HEK293T (cell line): ENCODE data around the gene EYA4.

Experiments used
- CTCF ChIA-PET: fragments of 350-600 bp; formaldehyde crosslinking; extraction: SDS; loops from one replicate; lab custom pipeline; 2021; ENCODE audit warnings: antibody characterized with exemption, inconsistent platforms; lab: Yijun Ruan, JAX
- POLR2A ChIA-PET: fragments of 350-600 bp; formaldehyde crosslinking; extraction: SDS; loops from one replicate; lab custom pipeline; 2020; ENCODE audit warnings: antibody characterized with exemption, inconsistent platforms; lab: Yijun Ruan, JAX
- DNase-seq: peaks from one replicate; pipeline ENCODE4 v3.0.0; 2012; ENCODE audit warnings: mixed read lengths; ENCODE audit errors: extremely low spot score
- ARNT ChIP-seq: fragments of 450-650 bp; IDR thresholded peaks from 2 replicates; pipeline ENCODE4 v1.6.1; 2017; ENCODE audit warnings: mild to moderate bottlenecking
- BHLHE40 ChIP-seq: fragments of 450-650 bp; IDR thresholded peaks from 2 replicates; pipeline ENCODE4 v1.6.1; 2016; ENCODE audit warnings: mild to moderate bottlenecking, moderate library complexity, borderline replicate concordance
- CTBP1 ChIP-seq: fragments of 450-650 bp; IDR thresholded peaks from 2 replicates; pipeline ENCODE4 v1.6.1; 2016; ENCODE audit warnings: borderline replicate concordance
- ELF4 ChIP-seq: fragments of 450-650 bp; IDR thresholded peaks from 2 replicates; pipeline ENCODE4 v1.6.1; 2017; ENCODE audit warnings: antibody characterized with exemption
- FOXA1 ChIP-seq: fragments of 450-650 bp; IDR thresholded peaks from 2 replicates; pipeline ENCODE4 v1.6.1; 2016; ENCODE audit warnings: mild to moderate bottlenecking
- FOXK2 ChIP-seq: fragments of 450-650 bp; IDR thresholded peaks from 2 replicates; pipeline ENCODE4 v1.6.1; 2016; ENCODE audit warnings: mild to moderate bottlenecking
- FOXM1 ChIP-seq: fragments of 450-650 bp; IDR thresholded peaks from 2 replicates; pipeline ENCODE4 v1.6.1; 2017; ENCODE audit warnings: mild to moderate bottlenecking, borderline replicate concordance
- HDGF ChIP-seq: fragments of 450-650 bp; IDR thresholded peaks from 2 replicates; pipeline ENCODE4 v1.6.1; 2017; ENCODE audit warnings: antibody characterized with exemption, borderline replicate concordance
- L3MBTL2 ChIP-seq: fragments of 450-650 bp; conservative IDR thresholded peaks from 2 replicates; pipeline ENCODE4 v1.6.1; 2016; ENCODE audit warnings: mild to moderate bottlenecking
- LEF1 ChIP-seq: fragments of 450-650 bp; IDR thresholded peaks from 2 replicates; pipeline ENCODE4 v1.6.1; 2017; ENCODE audit warnings: mild to moderate bottlenecking, borderline replicate concordance
- NFRKB ChIP-seq: fragments of 450-650 bp; IDR thresholded peaks from 2 replicates; pipeline ENCODE4 v1.6.1; 2016; ENCODE audit warnings: mild to moderate bottlenecking, moderate library complexity
- SP1 ChIP-seq: fragments of 450-650 bp; IDR thresholded peaks from 2 replicates; pipeline ENCODE4 v1.6.1; 2017
- SUZ12 ChIP-seq: fragments of 450-650 bp; IDR thresholded peaks from 2 replicates; pipeline ENCODE4 v1.6.1; 2016; ENCODE audit warnings: mild to moderate bottlenecking
- TARDBP ChIP-seq: fragments of 450-650 bp; IDR thresholded peaks from 2 replicates; pipeline ENCODE4 v1.6.1; 2016
- ZNF384 ChIP-seq: fragments of 450-650 bp; IDR thresholded peaks from 2 replicates; pipeline ENCODE4 v1.6.1; 2016
- TF ChIP-seq, protein P1 (sequence below): fragments of 450-650 bp; IDR thresholded peaks from 2 replicates; pipeline ENCODE4 v1.6.1; 2016

The EYA4 gene

DNA sequence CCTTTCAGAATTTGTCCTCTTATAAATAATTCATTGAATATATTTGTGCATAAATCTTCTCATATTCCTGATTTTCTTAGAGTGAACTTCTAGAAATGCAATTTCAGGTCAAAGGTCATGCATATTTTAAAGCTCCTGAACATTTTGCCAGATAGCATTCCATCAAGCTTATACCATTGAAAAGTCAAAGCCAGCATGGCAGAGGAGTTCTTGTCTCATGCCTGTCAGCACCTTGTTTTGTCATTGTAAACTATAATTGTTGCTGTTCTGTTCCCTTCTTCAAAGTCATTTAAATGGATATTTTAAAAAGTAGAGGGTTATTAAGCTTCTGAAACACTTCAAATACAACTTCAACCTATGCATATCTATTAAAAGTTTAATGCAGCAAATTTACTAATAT lies 170.6 kb downstream of the EYA4 start:
- TF ChIP-seq L3MBTL2 (no peak), ELF4 (no peak), FOXM1 (no peak), CTBP1 (no peak), HDGF (no peak), SUZ12 (no peak), FOXA1 (no peak), FOXK2 (no peak), BHLHE40 (no peak), ARNT (no peak), ZNF384 (no peak), NFRKB (no peak), TARDBP (no peak), LEF1 (no peak), SP1 (no peak)
- TF ChIP-seq, protein P1, sequence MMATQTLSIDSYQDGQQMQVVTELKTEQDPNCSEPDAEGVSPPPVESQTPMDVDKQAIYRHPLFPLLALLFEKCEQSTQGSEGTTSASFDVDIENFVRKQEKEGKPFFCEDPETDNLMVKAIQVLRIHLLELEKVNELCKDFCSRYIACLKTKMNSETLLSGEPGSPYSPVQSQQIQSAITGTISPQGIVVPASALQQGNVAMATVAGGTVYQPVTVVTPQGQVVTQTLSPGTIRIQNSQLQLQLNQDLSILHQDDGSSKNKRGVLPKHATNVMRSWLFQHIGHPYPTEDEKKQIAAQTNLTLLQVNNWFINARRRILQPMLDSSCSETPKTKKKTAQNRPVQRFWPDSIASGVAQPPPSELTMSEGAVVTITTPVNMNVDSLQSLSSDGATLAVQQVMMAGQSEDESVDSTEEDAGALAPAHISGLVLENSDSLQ, result no peak
- no peak for DNase-seq
- ChIA-PET CTCF (no interaction called here), POLR2A (no interaction called here)

- TF ChIP-seq HDGF, result no peak
- TF ChIP-seq BHLHE40, result no peak
- no peak for TF ChIP-seq FOXM1
- TF ChIP-seq FOXA1, result no peak
- TF ChIP-seq ARNT, result no peak
- TF ChIP-seq ZNF384, result no peak
- TF ChIP-seq, protein P1, result no peak
- no peak for TF ChIP-seq TARDBP
- TF ChIP-seq NFRKB, result no peak
- CTCF ChIA-PET, result no interaction called here
- POLR2A ChIA-PET, result no interaction called here
- DNase-seq, result no peak
Observed at GRCh38 chr6:133415262-133415661, 174.1 kb downstream of the EYA4 start.

DNA sequence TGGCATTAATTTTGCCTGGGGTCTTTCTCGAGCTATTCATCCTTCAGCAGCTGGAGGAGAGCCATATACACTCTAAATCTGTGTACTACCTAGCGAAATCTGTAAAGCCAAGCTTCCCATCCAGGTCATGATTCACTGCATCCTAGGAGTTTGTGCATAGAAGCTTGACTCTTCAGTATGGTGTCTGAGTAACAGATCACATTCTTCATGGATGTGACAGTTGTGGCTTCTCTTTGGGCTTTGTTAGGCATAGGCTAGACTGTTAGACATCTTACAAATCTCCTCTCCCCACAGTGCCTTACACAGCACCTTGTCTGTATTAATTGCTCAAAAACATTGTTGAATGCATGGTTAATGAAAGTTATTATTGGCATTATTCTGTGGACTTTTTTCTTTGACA lies 177.0 kb downstream of the EYA4 start:
- no peak for TF ChIP-seq BHLHE40
- no peak for TF ChIP-seq SUZ12
- TF ChIP-seq CTBP1, result no peak
- no peak for TF ChIP-seq FOXK2
- TF ChIP-seq FOXM1, result no peak
- TF ChIP-seq HDGF, result no peak
- TF ChIP-seq NFRKB, result no peak
- TF ChIP-seq ZNF384, result no peak
- no peak for TF ChIP-seq ELF4
- no peak for TF ChIP-seq SP1
- TF ChIP-seq TARDBP, result no peak
- TF ChIP-seq FOXA1, result no peak
- no peak for TF ChIP-seq L3MBTL2
- no peak for TF ChIP-seq ARNT
- no peak for DNase-seq
- ChIA-PET POLR2A (no interaction called here), CTCF (no interaction called here)

DNA sequence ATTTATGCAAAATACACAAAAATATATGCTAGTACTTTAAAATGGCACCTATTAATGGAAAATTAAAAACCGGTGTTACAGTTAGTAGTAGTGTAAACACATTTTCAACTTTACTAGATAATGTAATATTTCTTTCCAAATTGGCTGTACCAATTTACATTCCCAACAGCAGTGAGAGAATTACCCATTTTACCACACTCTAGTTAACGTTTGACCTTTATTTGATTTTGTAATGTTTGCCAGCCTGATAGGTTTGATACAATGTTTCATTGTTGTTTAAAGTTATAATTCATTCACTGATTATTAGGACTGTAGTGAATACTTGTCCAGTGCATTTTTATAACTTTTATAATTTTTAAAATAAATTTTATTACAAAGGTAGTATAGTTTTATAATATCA lies 182.1 kb downstream of the EYA4 start:
- DNase-seq, result no peak
- TF ChIP-seq, protein P1, result no peak
- TF ChIP-seq ELF4 (no peak), HDGF (no peak), L3MBTL2 (no peak), SP1 (no peak), FOXA1 (no peak), FOXK2 (no peak), BHLHE40 (no peak), LEF1 (no peak), CTBP1 (no peak), ARNT (no peak), NFRKB (no peak)
- CTCF ChIA-PET, result no interaction called here
- POLR2A ChIA-PET, result no interaction called here

DNA sequence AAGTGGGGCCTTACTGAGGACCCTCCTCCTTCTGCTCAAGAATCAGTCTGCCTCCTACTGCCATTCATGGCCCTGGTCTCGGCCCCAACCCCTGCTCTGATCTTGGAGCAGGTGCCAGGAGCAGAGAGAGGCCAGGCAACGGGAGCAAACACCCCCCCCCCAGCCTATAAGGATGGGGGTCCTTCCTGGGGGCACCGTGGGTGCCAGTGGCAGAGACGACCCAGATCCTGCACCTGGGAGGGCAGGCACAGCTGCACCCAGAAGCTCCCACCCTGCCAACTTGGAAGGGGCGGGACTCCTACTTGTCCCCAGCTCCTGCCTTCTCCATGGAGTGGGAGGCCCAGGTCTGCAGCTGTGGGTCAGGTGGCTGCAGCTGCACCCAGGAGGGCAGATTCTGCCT lies 183.2 kb downstream of the EYA4 start:
- TF ChIP-seq BHLHE40, result no peak
- no peak for TF ChIP-seq CTBP1
- TF ChIP-seq, protein P1, result no peak
- no peak for TF ChIP-seq HDGF
- no peak for TF ChIP-seq LEF1
- no peak for TF ChIP-seq SUZ12
- POLR2A ChIA-PET, result no interaction called here
- no peak for DNase-seq
- CTCF ChIA-PET, result no interaction called here

DNA sequence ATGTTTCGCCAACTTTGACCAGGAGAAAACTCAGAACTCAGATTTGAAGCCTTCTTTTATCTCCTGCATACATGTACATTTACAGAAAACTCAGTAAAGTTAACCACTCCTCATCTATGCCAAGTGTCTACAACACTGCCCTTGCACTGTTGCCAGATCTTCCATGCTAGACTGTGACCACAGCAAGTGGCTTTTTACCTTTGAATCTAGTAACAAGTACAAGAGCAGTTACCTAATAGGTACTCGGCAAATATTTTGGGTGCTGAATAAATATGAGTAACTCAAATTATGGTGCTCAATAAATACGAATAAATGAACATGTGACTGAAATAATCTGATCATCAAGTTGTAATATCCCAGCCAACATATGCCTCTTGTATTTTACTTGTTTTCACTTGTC lies 184.9 kb downstream of the EYA4 start:
- CTCF ChIA-PET, result no interaction called here
- TF ChIP-seq ARNT (no peak), SUZ12 (no peak), FOXA1 (no peak), ZNF384 (no peak), ELF4 (no peak), BHLHE40 (no peak), SP1 (no peak)
- TF ChIP-seq, protein P1, result no peak
- POLR2A ChIA-PET, result no interaction called here
- DNase-seq, result no peak
